NCI-H1694 (cell line): ENCODE measurements around the gene METTL6.
"Not testable (repeated sequence)": the region's sequence is repeated elsewhere in the genome, so short reads cannot be mapped to it uniquely, and the experiment has no call there.

Experiments
- DNase-seq: peaks from one replicate; lab custom pipeline; 2025; lab: John Stamatoyannopoulos, UW

The METTL6 gene

GRCh38 chr3:15427182-15427880, at the start of gene METTL6, which contains the start of gene EAF1:
METTL6 (minus strand) TSS chr3:15427544; CDS start chr3:15426511, 1,033 bp downstream.
EAF1 (plus strand) TSS chr3:15427598; CDS start chr3:15427780, 182 bp downstream.
- peak; percentile 2 for DNase-seq

GRCh38 chr3:15476378-15476777, 49.0 kb upstream of the METTL6 start:
- DNase-seq: peak; percentile 52

GRCh38 chr3:15475161-15475560, 47.8 kb upstream of the METTL6 start:
- DNase-seq: no peak

- DNase-seq: no peak
Observed at GRCh38 chr3:15471861-15472260, 44.5 kb upstream of the METTL6 start.

GRCh38 chr3:15470849-15471248, 43.5 kb upstream of the METTL6 start:
- DNase-seq: no peak

GRCh38 chr3:15470261-15470660, 42.9 kb upstream of the METTL6 start:
- no peak for DNase-seq

GRCh38 chr3:15467227-15468181, 40.2 kb upstream of the METTL6 start:
- peak; percentile 42 for DNase-seq

- no peak for DNase-seq
Observed at GRCh38 chr3:15465876-15466585, 38.7 kb upstream of the METTL6 start.

- DNase-seq: no peak
Observed at GRCh38 chr3:15462451-15462850, 35.1 kb upstream of the METTL6 start.

GRCh38 chr3:15460891-15461531, 33.7 kb upstream of the METTL6 start:
- DNase-seq: peak; percentile 41

- no peak for DNase-seq
Observed at GRCh38 chr3:15458212-15458780, 31.0 kb upstream of the METTL6 start.

GRCh38 chr3:15456915-15457314, 29.6 kb upstream of the METTL6 start:
- DNase-seq: not testable (repeated sequence)

- DNase-seq: no peak
Observed at GRCh38 chr3:15456321-15456720, 29.0 kb upstream of the METTL6 start.

GRCh38 chr3:15455756-15456155, 28.4 kb upstream of the METTL6 start:
- no peak for DNase-seq

- DNase-seq: no peak
Observed at GRCh38 chr3:15454965-15455364, 27.6 kb upstream of the METTL6 start.

- DNase-seq: no peak
Observed at GRCh38 chr3:15453991-15454625, 26.8 kb upstream of the METTL6 start.

GRCh38 chr3:15453501-15453900, 26.2 kb upstream of the METTL6 start:
- no peak for DNase-seq

- no peak for DNase-seq
Observed at GRCh38 chr3:15452961-15453360, 25.6 kb upstream of the METTL6 start.

- no peak for DNase-seq
Observed at GRCh38 chr3:15452156-15452555, 24.8 kb upstream of the METTL6 start.

GRCh38 chr3:15451216-15452113, 24.1 kb upstream of the METTL6 start:
- DNase-seq: no peak
